ENCODE data around the gene CD74. TPM values are rescaled to one million over a fixed set of nuclear protein-coding genes. Genes with fewer than 3 reads are reported as not detected.
A peak's percentile ranks its signal among the peaks of the same experiment; 100 is the strongest.

The CD74 gene
- total and polyA plus RNA-seq, 4 donors: 176 to 327 (median 257) TPM

- Histone ChIP-seq H3K4me3 (ENCODE audit: low read depth in 1 of 3, low read length in 3 of 3) (peak overlapping the region; percentile 1 to 87 (median 52)), H3K27me3 (ENCODE audit: control insufficient read depth in 4 of 4, insufficient read depth in 4 of 4, low read length in 3 of 4) (no peaks in the 10 kb centered on the region), H3K9ac (ENCODE audit: low read depth in 1 of 2, low read length in 2 of 2) (no peak overlapping the region), H3K36me3 (ENCODE audit: control insufficient read depth in 4 of 4, insufficient read depth in 3 of 4, low read depth in 1 of 4, low read length in 3 of 4) (peaks cover 0 to 7% (median 7%) of the 10 kb centered on the region in 4 donors), H3K4me1 (ENCODE audit: control insufficient read depth in 4 of 4, insufficient read depth in 4 of 4, low read length in 3 of 4) (peaks cover 10 to 33% (median 25%) of the 10 kb centered on the region in 4 donors), H3K9me3 (ENCODE audit: control insufficient read depth in 4 of 4, low read length in 3 of 4) (no peaks in the 10 kb centered on the region), H3K27ac (ENCODE audit: low read depth in 1 of 2, low read length in 2 of 2) (peak overlapping the region; percentile 10 to 20)
- 50% methylated on average over 10 of the region's 10 CpGs for WGBS
- TF ChIP-seq NR2F2 (IDR thresholded peaks at IDR 0.05) (no peak), SP1 (IDR thresholded peaks at IDR 0.05) (peak; percentile 88), REST (IDR thresholded peaks at IDR 0.05) (no peak), HNF4A (conservative IDR thresholded peaks at IDR 0.05) (peak; percentile 87 to 95), EGR1 (IDR thresholded peaks at IDR 0.05; ENCODE audit: low read depth in 2 of 2) (no peak), MAX (IDR thresholded peaks at IDR 0.05) (no peak), HNF4G (IDR thresholded peaks at IDR 0.05) (peak; percentile 76), CTCF (IDR thresholded peaks at IDR 0.05; ENCODE audit: low read depth, low read length, missing input control) (no peak), JUND (IDR thresholded peaks at IDR 0.05) (no peak), RXRA (IDR thresholded peaks at IDR 0.05) (peak; percentile 27 to 38), ZBTB33 (IDR thresholded peaks at IDR 0.05) (no peak), FOXA1 (IDR thresholded peaks at IDR 0.05) (no peak), RAD21 (IDR thresholded peaks at IDR 0.05) (no peak), TAF1 (conservative IDR thresholded peaks at IDR 0.05) (no peak), ATF3 (IDR thresholded peaks at IDR 0.05) (no peak), FOXA2 (IDR thresholded peaks at IDR 0.05) (no peak), GABPA (IDR thresholded peaks at IDR 0.05 in 1 of 2, conservative IDR thresholded peaks at IDR 0.05 in 1 of 2) (no peak), YY1 (IDR thresholded peaks at IDR 0.05) (no peak)
- no peak for DNase-seq (ENCODE audit: low spot score)
Observed at GRCh38 chr5:150356575-150357294, 56.0 kb downstream of the CD74 start.
